HG02763 (cell line): Measurements from ENCODE around the gene AGTR1.
"Not testable (repeated sequence)": the region's sequence is repeated elsewhere in the genome, so short reads cannot be mapped to it uniquely, and the experiment has no call there.

Experiments
- ATAC-seq: cut with Tn5 transposase; IDR thresholded peaks from one replicate; pipeline ENCODE4 v1.9.1; 2021; ENCODE audit warnings: mild to moderate bottlenecking, moderate library complexity; ENCODE audit not compliant: unreplicated experiment

AGTR1 gene

DNA sequence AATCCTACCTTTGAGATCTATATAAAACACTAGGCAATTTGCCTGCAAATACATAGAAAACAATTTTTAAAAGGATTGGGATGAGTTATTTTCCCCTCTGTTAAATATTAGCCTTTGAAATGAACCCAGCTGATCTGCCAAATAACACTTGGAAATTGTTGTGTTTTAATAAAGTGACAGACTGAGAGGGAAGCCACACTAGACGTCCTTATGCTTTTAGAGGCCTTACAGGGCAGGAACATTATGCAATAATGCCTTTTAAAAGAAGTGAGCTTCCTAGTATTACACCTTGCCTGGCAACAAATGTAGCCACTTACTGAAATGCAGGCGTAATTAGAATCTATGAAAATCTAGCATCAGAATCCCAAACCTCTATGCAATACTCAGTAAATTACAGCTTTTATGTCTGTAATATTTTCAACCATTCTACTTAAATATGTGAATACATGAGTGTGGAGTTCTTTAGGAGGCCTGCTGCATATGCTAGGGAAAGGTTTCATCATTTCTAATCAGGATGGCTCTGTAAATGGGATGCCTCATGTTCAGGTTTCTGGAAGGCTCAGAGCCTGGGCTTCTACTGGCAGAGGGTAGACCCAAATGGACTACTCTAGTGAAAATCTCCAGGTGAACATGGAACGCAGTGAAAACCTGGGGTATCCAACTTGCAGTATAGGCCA is 20.3 kb downstream of the AGTR1 start:
- ATAC-seq = no peak

DNA sequence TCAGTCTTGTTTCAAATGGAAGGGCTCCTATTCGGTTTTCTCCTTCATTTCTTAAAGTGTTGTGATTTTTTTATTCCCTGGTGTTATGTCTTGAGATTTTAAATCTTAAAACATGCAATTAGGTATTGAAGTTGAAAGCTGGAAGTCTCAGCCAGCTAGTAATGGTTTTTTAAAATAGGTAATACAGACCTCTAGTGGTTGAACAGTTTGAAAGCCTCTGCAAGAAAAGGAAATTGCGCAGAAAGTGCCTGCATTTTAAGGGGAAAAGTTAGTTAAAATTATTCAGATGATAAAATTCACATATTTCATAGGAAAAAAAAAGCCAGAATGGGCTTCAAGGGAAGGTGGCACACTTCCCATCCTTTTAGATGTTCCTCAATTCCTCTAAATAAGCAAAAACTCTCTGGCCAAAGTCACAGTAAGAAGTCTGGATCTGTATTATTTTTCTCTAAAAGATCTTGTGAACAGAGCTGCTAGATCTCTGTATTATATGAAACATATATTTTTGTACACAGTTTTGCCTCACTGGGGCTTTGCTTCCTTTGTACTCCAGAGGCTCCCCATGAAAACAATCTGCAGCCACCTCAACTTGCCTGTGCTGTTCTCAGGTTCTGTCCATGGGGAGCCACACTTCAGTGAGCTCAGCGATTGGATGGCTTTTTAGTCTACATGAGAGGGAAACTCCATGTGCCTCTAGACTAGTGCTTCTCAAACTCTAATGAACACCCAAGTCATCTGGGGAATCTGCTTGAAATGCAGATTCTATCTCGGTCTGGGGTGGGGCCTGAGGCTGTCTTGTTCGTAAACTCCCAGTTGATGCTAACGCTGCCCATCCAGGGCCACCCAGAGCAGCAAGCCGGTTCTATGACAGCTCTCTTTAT is 21.5 kb downstream of the AGTR1 start:
- ATAC-seq = no peak

DNA sequence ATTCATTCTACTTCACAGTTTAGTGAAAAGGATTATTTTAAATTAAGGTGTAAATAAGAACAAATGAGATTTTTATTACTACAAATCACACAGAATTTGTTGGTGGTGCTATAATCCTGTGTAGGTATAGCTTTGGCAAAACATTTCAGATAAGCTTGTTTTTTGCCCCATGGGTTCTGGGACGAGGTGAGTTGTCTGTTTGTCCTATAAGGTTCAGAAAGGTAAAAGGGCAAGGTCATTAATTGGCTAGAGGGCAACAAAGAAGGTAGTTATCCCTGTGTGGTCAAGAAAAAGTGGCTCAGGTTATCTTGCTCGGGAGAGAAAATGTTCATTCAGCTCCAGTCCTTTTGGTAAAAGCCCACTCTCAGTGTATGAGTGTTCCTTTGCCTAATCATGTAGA is 23.2 kb downstream of the AGTR1 start:
- ATAC-seq = no peak

DNA sequence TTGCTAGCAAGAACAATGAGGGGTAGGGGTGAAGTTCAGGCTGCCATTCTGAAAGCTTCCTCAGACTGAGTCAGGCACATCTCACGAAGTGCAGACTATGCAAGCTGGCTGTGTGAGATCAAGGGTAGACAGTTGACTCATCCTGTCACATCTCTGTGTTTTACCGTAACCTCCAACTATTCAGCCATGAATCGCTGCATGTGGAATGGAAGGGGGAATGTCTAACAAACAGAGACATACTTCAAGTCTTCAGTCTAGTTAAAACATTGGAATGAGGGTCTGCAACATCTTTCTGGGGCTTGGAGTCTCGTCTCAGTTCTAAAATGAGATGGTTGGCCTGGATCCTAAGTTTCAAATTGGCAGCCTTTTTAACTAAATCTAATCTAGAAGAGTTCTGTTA is 25.9 kb downstream of the AGTR1 start:
- ATAC-seq = no peak

DNA sequence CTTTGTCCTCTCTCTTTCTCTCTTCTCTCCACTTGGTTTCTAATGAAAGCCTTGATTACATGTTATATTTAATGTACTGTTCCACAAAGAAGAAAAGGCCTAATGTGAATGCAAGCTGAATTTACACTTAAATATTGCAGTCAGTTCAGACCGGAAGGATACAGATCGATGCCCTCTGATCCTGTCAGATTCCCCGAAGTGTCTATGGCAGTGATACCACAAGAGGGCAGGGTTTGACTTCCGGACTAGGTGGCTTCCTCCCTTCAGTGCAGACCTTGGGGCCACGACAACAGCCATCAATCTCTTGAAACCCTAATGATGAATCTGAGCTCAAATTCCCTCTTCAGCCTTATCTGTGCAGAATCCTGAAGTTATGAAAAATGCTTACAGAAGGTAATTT is 29.5 kb downstream of the AGTR1 start:
- peak; percentile 69 for ATAC-seq

DNA sequence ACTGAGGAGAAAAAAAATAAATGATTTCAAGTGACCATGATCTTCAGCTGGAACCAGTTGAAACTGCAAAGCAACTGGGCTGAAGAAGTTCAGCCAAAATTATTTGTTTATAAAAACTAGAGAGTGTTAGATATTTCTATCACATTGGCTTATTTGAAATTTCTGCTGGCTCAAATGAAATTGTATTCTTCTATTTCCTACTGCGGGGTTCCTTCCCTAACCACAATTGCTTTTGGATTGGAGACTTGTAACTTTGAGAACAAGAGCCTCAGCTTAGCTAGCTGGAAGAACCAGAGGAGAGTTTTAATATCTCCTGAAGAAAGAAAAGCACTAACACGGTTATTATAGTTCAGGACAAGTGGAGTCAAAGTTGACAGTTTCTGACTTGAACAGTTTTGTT is 31.1 kb downstream of the AGTR1 start:
- ATAC-seq = no peak

DNA sequence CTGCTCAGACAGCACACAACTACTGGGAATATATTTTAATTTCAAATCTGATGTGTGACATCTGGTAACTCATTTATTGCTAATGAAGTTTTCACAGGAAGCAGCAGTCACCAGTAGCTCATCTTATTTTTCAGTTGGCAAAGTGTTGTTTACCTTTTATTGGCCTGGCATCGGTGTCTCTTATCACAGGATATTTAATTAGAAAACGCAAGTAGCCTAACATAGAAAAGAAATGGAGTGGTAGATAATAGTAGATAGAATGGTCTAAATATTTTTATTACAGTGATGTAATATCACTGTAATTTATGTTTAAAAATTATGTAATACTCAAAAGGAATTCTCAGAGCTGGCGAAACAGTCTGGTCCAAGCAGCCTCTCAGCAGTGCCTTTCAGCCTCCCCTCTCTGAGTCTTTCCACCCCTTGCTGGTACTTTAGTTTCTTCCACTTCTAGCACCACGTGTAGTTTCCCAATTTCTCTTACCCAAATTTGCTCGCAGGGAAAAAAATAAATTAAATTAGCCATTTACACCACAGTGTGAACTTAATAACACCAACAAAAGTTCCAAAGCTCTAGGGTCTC is 31.9 kb downstream of the AGTR1 start:
- no peak for ATAC-seq

DNA sequence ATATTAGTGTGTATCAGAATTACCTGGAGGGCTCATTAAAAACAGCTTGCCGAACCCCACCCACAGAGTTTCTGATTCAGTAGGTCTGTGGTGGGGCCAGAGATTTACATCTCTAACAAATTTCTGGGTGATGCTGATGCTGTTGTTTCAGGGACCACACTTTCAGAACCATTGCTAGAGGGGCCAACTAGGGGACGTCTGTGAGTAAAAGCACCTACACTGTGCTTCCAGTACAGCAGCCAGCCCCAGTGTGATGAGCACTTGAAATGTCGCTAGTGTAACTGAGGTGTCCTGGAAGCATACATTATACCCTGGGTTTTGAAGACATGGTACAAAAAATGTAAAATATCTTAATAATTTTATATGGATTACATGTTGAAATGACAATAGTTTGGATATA is 33.0 kb downstream of the AGTR1 start:
- no peak for ATAC-seq

DNA sequence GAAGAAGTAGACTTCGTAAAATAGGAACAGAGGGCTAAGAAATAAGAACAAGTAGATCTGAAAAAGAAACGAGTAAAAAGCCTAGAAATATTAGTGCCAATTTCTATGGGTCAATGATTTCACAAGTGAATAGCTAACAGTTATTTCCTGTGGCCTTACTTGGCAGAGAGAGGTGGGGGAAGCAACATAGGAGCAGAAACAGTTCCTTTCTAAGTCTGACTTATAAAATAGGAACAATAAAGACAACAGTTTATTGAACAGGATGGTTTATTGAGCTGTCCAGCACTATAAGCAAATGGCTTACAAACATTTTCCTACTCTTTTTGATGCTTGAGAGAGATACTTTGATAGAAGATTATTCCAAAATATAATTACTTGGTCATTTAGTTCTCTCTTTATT is 37.9 kb downstream of the AGTR1 start:
- no peak for ATAC-seq

DNA sequence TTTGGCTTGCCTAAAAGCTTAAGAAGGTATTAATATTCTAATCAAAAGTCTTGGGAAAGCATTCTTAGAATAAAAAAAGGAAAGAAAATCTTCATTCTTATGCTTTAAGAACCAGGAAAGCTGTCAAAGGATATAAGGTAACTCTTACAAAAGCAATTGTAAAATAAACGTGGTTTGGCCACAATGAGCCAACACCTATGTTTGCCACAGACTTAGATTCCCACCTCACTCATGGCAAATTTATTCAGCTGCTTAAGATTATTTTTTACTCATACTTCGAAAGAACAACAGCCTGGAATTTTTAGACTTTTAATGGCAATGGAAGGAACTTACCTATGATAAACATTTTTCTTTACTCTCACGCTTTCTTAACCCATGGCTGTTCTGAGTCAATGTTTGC is 38.4 kb downstream of the AGTR1 start:
- ATAC-seq = no peak

DNA sequence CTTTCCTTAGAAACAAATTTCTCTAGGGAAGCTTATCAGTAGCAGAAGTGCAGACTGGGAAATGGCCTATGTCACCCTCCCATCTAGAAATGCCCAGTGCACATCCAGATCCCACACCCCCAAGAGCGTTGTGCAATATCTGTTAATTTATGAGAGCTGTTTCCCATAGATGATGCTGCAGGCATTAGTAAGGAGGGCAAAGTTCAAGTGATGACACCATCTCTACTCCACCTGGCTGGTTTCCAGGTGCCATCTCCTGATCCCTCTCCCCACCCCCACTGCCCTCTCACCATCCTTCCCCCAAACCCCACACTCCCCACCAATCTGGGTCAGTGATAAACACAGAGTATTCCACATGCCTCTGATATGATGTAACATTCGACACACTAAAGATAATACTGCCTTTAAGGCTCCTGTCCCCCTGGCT is 39.4 kb downstream of the AGTR1 start:
- ATAC-seq = no peak

DNA sequence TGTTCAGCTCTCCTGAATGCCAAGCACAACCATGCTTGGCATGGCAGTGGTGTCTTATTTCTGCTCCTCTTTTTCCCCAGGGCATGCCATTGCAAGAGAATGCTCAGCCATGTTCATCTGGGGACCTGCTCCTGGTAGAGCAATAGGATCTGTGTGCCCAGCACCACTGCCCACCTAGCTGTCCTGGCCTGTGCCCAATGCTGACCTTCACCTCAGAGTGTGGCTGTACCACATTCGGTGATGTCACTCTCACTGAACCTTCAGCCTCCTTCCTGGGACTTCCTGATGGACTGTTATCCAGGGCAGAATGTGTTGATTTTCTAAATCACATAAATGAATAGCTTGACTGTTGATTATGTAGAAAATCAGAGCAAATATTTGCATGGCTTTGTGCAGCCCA is 42.0 kb downstream of the AGTR1 start:
- no peak for ATAC-seq

DNA sequence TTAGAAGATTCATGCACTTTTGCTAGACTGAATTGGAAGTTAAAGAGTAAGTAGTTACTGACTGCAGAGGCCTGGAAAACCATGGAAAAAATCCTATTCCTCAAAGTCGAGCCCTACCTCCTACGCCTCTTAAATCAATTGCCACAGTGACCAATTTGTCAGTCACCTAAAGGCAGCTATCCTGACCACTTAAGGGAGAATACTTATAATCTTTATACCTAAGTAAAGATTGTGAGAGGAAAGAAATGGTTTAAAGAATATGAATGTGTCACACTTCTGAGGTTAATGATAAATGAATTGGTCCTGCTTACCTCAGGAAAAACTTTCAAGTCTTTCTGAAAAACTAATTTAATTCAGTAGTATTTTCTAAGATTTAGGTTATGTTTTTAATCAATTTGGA is 42.6 kb downstream of the AGTR1 start:
- ATAC-seq = no peak

DNA sequence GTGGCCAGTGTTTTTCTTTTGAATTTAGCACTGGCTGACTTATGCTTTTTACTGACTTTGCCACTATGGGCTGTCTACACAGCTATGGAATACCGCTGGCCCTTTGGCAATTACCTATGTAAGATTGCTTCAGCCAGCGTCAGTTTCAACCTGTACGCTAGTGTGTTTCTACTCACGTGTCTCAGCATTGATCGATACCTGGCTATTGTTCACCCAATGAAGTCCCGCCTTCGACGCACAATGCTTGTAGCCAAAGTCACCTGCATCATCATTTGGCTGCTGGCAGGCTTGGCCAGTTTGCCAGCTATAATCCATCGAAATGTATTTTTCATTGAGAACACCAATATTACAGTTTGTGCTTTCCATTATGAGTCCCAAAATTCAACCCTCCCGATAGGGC is 43.5 kb downstream of the AGTR1 start:
- ATAC-seq = no peak

DNA sequence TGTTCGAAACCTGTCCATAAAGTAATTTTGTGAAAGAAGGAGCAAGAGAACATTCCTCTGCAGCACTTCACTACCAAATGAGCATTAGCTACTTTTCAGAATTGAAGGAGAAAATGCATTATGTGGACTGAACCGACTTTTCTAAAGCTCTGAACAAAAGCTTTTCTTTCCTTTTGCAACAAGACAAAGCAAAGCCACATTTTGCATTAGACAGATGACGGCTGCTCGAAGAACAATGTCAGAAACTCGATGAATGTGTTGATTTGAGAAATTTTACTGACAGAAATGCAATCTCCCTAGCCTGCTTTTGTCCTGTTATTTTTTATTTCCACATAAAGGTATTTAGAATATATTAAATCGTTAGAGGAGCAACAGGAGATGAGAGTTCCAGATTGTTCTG is 44.4 kb downstream of the AGTR1 start:
- ATAC-seq = no peak

DNA sequence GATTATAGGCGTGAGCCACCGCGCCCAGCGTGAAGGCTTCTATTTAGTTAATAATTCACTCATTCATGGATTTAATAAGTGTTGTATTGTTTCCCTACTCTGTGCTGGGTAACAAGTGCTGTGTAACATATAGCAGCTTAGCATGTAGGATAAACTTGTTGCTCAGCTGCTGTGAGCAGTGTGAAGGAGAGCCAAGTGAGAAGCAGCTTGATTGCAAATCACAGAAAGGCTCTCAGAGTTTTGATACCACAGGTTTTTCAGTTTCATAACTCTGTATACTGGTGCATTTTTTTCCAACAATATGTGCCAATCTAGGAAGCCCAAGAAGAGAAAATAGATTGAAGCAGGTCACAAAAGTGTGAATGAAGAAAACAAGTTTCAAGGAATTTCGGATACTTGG is 48.4 kb downstream of the AGTR1 start:
- ATAC-seq = no peak

DNA sequence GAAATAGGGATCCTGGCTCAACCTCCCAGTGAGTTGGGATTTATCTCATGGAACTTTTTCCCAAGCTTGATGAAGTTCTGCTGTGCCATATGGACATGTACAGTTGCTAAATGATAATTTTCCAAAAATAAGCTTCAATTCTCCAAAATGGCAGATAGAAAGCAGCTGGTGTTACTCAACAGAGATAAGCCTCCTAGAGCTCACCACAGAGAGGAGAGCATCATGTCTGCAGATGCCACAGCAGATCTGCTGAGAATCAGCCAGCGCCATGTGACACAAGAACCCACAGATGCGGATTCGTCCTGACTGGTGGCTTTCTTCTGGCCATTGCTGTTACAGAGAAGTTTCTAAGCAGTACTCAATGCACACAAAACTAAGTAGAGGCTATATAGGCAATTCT is 50.6 kb downstream of the AGTR1 start:
- no peak for ATAC-seq

DNA sequence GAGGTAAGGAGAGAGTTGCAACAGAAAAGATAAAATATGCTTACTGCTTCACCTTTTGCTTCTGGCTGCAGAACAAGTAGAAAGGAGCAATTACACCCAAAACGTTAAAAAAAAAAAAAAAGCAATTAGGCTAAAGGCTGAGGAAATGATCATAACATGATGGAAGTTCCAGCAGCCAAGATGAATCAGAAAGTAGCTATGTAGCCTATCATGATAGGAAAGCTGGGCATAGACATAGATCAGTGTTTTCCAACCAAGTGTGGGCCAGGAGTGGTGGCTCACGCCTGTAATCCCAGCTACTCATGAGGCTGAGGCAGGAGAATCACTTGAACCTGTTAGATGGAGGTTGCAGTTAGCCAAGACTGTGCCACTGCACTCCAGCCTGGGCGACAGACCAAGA is 52.6 kb downstream of the AGTR1 start:
- ATAC-seq = no peak

DNA sequence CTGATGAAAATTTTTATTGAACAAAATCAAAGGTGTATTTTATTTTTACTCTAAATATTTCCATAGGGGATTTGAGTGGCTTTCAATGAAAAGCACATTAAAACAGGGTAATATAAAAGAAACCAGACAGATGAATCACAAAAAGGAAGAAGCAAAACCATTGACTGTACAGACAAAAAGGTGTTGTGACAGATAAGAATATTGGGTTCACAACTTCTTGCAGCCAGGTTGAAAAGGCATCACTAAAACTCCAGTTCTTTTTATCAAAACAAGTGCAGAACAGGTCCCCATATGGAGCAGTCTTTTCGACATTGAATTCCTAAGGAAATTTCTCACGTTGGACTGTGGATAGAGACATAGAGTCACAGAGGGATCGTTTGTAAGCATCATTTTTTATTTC is 53.8 kb downstream of the AGTR1 start:
- ATAC-seq = no peak

DNA sequence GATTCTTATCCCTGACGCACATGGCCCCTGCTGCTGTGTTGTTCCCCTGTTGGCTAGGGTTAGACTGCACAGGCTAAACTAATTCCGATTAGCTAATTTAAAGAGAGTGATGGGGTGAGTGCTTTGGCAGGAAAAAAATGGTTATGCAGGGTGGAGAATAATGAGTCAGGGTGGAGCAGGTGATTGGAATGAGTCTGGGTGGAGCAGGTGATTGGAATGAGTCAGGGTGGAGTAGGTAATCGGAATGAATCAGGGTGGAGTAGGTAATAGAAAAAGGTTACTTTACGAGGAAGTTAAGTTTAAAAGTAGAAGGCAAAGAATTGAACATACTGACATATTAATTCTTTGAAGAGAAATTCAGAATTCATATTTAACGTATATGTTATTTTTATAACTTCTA is 55.7 kb downstream of the AGTR1 start:
- not testable (repeated sequence) for ATAC-seq

DNA sequence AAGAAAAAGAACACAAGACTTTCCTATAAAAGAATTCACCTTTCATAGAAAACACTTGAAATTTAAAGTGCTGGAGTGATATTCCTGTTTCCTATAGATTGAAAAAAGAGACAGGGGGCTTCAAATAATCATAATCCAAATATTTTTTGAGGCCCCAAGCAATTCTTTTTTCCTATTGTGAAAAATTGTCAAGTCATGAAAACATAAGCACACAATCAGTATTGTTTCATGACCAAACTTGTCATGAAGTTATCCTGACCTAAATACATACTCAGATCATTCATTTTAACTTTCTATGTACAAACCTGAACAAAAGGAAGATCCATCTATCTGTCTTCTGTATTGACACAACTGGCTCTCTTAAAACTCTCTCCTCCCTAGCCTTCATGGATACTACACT is 57.9 kb downstream of the AGTR1 start:
- no peak for ATAC-seq

DNA sequence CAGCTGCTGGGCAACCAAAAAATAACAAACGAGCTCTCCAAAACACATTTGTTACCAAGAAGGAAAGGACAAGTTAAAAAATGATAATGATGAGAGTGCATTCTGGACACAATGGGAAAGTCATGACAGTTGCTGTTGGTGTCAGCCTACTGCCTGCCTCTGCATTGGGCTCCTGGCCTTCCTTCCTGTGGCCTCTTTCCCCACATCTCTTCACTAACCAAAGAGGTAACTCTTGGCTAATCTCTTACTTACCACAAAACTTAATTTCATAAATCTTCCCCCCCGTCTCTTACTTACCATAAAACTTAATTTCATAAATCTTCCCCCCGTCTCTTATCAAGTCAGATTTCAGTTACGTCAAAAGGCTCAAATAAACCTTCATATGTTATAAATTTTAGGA is 58.6 kb downstream of the AGTR1 start:
- ATAC-seq = no peak
